ENCODE measurements around the gene FANCM.
"Not testable (repeated sequence)": the region's sequence is repeated elsewhere in the genome, so short reads cannot be mapped to it uniquely, and the experiment has no call there.

Gene FANCM

GRCh38 chr14:45140661-45141187, 5.0 kb downstream of the FANCM start:
- DNase-seq, result no peak

DNA sequence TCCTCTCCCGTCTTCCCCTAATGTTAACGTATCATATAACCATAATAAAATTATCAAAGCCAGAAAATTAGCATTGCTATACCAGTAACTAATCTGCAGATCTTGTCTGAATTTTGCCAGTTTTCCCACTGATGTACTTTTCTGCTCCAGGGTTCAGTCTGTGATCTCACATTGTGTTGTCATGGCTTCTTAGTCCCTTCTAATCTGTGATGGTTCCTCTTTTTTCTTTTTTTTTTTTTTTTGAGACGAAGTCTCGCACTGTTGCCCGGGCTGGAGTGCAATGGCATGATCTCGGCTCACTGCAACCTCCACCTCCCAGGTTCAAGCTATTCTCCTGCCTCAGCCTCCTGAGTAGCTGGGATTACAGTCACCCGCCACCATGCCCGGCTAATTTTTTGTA, 6.4 kb downstream of the FANCM start:
- DNase-seq, result not testable (repeated sequence)

DNA sequence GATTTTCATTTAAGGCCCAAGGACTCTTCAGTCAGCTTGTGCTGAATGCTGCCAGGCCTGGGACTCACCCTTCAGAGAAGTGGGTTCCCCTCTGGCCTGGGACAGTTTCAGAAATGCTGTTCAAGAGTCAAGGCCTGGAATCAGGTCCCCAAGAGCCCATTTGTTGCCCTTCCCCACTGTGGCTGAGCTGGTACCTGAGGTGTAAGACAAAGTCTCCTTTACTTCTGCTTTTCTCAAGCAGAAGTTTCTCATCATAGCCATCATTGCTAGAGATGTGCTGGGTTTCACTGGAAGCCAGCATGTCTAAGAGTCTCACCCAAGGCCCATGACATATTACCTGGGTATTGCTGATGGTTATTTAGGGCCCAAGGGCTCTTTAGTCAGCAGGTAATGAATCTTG, 8.9 kb downstream of the FANCM start:
- DNase-seq, result no peak

GRCh38 chr14:45145214-45145613, 9.5 kb downstream of the FANCM start:
- no peak for DNase-seq

DNA sequence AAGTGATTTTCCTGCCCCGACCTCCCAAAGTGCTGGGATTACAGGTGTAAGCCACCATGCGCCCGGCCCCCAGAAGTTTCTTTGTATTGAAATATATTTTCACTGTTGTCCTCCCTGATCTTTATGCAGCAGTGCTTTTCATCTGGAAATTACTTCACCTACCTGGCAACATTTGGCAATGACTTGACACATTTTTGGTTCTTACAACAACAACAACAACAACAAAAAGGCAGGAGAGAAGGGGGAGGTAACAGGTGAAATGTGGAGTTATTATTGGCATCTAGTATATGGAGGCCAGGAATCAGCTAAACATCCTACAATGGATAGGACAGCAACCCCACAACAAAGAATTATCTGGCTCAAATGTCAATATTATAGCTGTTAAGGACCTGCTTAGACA, 13.9 kb downstream of the FANCM start:
- DNase-seq, result no peak

- DNase-seq, result no peak
Measured at GRCh38 chr14:45150386-45150890, 14.7 kb downstream of the FANCM start.

DNA sequence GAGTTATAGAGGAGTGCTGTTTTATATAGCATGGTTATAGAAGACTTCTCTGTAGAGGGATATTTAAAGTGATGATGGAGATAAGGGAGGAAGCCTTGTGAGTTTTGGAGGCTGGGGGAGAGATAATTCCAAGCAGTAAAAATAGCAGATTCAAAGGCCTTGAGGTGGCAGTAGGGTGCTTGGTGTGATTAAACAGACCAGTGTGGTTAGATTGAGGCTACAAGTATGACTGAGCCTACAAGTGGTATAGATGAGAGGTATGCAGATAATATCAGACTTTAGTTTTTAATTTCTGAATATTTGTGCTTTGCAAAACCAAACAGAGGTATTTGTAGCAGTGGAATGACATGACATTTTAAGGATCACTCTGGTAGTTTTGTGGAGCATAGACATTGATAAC, 20.3 kb downstream of the FANCM start:
- no peak for DNase-seq

DNA sequence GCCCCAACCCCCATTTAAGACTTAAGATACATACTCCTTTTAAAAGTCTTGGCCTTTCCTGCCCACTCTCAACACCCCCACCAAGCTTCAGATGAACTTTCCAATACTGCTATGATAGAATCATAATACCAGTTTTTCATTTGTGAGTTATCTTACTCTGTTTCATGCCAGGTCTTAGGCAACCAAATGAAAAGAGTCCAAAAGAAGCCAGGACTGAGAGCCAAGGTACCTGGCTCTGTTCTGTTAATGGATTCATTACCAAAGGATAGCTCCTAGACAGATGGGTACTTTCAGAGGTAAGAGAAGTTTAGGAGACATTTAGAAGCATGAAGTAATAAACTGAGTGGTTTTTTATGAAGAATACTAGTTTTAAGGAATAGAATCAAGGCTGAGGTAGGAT, 34.2 kb downstream of the FANCM start:
- DNase-seq, result no peak

DNA sequence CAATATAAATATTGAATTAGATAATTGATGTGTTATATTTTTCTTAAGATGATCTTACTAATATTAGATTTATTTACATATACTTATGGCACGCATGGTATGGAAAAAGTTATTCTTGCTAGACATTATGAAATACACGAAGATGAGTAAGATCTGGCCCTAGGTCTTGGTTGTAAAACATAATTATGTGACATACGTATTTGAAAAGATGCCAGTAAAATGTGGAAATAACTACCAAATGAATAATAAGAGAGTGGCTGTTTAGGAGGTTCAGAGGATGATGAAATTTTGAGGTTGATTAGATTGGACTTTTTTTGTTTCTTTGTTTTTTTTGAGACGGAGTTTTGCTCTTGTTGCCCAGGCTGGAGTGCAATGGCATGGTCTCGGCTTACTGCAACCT, 41.3 kb downstream of the FANCM start:
- DNase-seq, result no peak

GRCh38 chr14:45181329-45181728, 45.6 kb downstream of the FANCM start:
- no peak for DNase-seq

DNA sequence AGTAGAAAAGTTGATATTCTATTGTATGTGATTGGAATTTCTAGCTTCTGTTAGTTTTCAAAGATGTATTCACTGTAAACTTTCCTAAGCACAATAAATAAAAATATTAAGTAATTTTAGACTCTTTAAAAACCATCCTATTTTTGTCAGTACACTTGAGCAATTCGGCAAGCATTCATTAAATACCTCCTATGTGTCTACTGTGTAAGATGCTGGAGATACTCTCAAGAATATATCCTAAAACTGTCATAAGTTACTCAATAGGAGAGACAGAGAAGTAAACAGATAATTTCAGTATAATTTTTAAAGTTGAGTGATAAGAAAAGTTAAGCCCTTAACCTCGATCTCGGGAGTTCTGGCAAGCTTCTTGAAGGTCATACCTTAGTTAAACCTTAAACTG, 46.1 kb downstream of the FANCM start:
- no peak for DNase-seq

- DNase-seq, result no peak
Measured at GRCh38 chr14:45185100-45185814, 49.5 kb downstream of the FANCM start.

DNA sequence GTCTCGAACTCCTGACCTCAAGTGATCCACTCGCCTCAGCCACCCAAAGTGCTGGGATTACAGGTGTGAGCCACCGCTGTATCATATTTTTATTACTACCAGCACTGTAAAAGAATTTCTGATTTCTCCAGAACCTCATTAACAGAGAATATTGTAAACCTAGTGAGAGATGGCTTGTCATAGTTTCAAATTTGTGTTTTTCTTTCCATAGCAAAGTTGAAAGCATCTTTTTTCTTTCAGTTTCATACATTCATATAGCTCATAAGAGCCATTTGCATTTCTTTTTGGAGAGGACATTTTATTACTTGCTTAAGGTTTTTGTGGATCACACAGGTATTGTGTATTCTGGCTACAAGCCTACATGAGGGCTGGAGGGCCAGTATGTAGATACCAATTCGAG, 59.2 kb downstream of the FANCM start:
- no peak for DNase-seq

DNA sequence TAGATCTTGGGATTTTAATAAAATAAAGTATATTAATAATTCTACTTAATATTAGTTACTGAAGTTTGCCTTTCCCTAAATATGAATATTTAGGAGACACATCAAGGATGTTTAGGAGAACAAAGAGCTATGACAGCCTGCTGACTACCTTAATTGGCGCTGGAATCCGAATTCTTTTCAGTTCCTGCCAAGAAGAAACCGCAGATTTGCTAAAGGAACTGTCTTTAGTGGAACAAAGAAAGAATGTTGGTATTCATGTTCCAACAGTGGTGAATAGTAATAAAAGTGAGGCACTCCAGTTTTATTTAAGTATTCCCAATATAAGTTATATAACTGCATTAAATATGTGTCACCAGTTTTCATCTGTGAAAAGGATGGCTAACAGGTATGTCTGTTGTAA, 62.8 kb downstream of the FANCM start:
- DNase-seq, result no peak

- no peak for DNase-seq
Measured at GRCh38 chr14:45199230-45199629, 63.5 kb downstream of the FANCM start.

DNA sequence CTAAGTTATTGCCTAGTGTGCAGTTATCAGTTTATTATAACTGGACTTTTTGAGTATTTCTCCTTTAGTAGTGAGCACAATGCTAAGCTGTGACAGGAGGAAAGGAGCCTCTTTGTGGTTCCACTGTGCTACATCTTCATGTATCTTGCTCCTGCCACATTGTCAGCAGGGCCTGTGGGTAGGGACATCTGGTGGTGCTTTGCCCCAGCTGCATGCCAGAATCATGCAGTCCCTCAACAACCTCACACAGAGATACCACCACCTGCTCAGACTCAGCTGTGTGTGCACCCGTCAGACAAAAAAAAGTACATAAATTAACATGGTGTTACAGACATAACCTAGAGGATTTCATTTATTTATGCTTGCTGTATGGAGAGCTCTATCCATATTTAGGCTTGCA, 66.2 kb downstream of the FANCM start:
- DNase-seq, result no peak

GRCh38 chr14:45204241-45204640, 68.5 kb downstream of the FANCM start:
- no peak for DNase-seq

- no peak for DNase-seq
Measured at GRCh38 chr14:45210159-45210558, 74.4 kb downstream of the FANCM start.

GRCh38 chr14:45211295-45211694, 75.6 kb downstream of the FANCM start:
- no peak for DNase-seq

DNA sequence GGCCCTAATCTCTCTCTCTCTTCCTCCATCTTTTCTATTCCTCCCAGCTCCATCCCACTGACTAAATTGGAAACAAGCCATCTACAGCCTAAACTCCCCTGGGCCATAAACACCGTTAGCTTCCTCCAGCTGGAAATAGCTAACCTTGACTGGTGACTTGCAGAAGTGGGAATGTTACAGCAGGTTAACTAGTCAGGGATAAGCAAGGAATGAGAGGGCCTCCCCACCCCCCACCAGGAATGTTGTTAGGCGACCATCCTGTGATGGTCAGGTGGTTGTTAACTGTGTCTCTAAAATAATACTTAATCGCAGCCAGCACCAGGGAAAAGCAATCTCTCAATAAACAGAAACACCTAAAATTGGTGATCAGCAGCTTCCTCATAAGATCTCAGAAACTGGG, 76.5 kb downstream of the FANCM start:
- DNase-seq, result no peak

GRCh38 chr14:45213716-45214115, 78.0 kb downstream of the FANCM start:
- DNase-seq, result not testable (repeated sequence)

GRCh38 chr14:45214341-45214740, 78.6 kb downstream of the FANCM start:
- DNase-seq, result not testable (repeated sequence)

DNA sequence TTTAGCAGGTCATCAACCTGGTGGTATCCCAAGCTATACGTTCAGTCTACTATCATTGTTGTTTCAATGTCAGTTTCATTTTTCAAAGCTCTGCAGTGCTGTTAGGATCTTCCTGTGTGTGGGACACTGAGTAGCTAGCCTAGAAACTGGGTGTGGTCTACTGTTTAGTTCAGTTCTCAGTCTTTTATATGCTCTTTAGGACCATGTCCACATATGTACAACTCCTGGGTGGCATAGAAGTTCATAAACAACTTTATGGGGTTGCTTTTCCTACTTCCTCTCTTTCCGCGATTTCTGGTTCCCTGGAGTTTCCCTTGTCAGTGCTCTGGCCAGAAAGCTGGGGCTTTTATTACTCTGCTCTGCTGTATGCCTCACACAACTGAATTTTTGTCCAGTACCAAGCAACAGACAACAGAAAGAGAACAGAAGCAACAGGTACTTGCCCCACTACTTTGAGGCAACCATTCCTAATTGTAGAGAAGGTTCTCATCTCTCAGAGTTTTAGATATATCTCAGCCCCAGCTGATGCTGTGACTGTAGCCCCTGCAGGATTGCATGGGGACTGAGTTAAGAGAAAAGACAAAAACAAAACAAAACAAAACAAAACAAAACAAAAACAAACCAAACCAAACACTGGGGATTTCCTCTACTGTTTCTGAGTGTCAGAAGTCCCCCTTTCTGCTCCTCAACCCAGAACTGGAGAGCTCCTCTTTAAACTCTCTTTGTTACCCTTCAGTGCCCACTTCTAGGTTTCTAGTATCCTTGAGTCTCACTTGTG, 86.9 kb downstream of the FANCM start:
- DNase-seq, result no peak

DNA sequence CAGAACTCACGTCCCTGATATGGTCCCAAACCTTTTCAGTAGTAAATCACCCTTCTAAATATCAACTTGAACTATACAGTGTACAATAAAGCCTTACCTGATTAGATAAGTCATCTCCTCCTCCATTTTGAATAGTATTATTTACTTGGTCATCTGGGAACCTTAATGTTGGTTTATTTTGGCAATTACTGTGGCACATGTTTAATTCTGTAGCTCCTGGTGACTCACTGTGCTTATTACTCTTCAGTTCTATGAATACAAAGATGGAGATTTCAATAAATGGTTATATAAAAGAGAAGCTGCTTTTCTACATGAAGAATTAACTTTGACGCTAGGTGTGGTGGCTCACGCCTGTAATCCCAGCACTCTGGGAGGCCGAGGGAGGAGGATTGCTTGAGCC, 91.8 kb downstream of the FANCM start:
- DNase-seq, result no peak
